C4-2B (cell line): ENCODE data around the gene THRB.

Experiments used
- ZFX ChIP-seq: fragments of 450-650 bp; IDR thresholded peaks from 2 replicates; pipeline ENCODE4 v1.6.1; 2017
- TF ChIP-seq, protein P1 (sequence below): fragments of 450-650 bp; conservative IDR thresholded peaks from 2 replicates; pipeline ENCODE4 v1.5.1; 2017; ENCODE audit warnings: mild to moderate bottlenecking

- no peak for TF ChIP-seq ZFX
- TF ChIP-seq, protein P1, sequence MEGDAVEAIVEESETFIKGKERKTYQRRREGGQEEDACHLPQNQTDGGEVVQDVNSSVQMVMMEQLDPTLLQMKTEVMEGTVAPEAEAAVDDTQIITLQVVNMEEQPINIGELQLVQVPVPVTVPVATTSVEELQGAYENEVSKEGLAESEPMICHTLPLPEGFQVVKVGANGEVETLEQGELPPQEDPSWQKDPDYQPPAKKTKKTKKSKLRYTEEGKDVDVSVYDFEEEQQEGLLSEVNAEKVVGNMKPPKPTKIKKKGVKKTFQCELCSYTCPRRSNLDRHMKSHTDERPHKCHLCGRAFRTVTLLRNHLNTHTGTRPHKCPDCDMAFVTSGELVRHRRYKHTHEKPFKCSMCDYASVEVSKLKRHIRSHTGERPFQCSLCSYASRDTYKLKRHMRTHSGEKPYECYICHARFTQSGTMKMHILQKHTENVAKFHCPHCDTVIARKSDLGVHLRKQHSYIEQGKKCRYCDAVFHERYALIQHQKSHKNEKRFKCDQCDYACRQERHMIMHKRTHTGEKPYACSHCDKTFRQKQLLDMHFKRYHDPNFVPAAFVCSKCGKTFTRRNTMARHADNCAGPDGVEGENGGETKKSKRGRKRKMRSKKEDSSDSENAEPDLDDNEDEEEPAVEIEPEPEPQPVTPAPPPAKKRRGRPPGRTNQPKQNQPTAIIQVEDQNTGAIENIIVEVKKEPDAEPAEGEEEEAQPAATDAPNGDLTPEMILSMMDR = no peak
These were observed 29.5 kb upstream of the THRB start for GRCh38 chr3:24523988-24524727.
